ENCODE data around the gene RND1.
"Not testable (repeated sequence)": the region's sequence is repeated elsewhere in the genome, so short reads cannot be mapped to it uniquely, and the experiment has no call there.

Gene RND1

DNA sequence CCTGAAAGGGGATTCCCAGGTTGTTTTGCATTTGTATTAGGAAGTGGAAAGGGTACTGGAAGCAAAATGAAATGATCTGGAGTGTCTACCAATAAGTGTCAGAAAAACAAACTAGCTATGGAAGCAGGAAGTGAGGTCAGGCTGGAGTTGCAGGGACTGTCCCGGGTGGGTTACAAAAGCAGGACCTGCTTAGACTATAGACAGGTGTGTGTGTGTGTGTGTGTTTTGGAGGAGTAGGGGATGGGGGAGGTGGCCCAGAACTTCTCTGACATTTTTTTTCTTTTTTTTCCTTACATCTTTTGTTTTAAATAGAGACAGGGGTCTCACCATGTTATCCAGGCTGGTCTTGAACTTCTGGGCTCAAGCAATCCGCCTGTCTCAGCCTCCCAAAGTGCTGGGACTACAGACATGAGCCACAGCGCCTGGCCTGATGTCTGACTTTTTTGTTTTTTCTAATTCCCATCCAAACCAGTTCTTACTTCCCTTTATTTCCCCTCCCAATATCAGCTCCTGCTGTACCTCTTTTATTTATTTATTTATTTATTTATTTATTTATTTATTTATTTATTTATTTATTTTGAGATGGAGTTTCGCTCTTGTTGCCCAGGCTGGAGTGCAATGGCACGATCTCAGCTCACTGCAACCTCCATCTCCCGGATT, 512 bp upstream of the RND1 start:
- DNase-seq = no peak

GRCh38 chr12:48863291-48863690, 2.4 kb downstream of the RND1 start:
- no peak for DNase-seq

- no peak for DNase-seq
Measured at GRCh38 chr12:48862760-48863159, 2.9 kb downstream of the RND1 start.

GRCh38 chr12:48861111-48861510, 4.6 kb downstream of the RND1 start:
- DNase-seq = no peak

DNA sequence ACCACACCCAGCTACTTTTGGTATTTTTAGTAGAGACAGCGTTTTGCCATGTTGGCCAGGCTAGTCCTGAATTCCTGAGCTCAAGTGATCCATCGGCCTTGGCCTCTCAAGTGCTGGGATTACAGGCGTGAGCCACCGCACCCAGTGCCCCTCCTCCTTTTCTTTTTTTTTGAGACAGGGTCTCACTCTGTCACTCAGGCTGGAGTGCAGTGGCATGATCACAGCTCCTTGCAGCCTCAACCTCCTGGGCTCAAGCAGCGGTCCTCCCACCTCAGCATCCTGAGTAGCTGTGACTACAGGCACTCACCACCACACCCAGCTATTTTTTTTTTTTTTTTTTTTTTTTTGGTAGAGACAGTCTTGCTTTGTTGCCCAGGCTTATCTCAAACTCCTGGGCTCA, 5.4 kb downstream of the RND1 start:
- DNase-seq = not testable (repeated sequence)

GRCh38 chr12:48859607-48860006, 6.1 kb downstream of the RND1 start:
- no peak for DNase-seq

DNA sequence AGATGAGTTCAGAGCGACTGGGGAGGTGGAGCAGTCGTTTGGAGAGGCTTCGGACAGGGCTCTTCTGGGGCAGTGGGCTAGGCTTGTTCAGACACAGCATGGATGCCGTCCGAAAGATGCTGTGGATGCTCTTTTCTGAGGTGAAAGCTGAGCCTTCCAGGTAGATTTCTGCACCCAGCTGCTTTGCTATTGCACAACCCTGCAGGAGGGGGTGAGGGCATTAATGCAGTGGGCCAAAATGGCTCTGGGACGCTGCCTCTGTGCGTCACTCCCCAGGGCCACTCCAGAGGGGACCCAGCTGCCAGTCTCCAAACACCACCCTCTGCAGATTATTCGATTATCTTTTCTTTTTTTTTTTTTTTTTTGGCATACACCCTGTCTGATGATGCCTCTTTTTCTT, 7.6 kb downstream of the RND1 start:
- DNase-seq = no peak

- no peak for DNase-seq
Measured at GRCh38 chr12:48857278-48857994, 8.2 kb downstream of the RND1 start.

DNA sequence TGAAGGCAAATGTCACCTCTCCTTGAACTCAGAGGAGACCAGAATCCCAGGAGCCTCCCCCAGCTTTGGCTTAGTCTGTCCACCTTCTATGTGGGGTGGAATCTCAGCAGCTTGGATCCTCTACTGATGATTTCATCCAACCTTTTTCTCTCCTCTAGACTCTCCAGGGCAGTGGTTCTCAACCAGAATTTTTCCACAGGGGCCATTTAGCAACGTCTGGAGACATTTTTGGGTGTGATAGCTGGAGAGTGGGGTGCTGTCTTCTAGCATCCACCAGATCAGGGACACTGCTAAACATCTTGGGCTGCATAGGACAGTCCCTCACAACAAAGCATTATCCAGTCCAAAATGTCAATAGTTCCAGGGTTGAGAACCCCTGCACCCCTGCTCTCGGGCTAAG, 9.3 kb downstream of the RND1 start:
- no peak for DNase-seq

DNA sequence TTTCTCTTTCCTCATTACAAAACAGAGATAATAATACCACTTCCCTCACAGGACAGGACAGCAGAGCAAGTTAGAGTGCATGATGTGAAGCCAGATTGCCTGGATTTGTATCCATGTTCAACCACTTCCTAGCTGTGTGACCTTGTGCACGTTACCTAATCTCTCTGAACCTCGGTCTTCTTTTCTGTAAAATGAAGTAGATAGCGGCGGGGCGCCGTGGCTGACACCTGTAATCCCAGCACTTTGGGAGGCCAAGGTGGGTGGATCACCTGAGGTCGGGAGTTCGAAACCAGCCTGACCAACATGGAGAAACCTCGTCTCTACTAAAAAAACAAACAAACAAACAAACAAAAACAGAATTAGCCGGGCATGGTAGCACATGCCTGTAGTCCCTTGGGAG, 10.7 kb downstream of the RND1 start:
- DNase-seq = not testable (repeated sequence)

GRCh38 chr12:48854488-48854887, 11.2 kb downstream of the RND1 start:
- no peak for DNase-seq

DNA sequence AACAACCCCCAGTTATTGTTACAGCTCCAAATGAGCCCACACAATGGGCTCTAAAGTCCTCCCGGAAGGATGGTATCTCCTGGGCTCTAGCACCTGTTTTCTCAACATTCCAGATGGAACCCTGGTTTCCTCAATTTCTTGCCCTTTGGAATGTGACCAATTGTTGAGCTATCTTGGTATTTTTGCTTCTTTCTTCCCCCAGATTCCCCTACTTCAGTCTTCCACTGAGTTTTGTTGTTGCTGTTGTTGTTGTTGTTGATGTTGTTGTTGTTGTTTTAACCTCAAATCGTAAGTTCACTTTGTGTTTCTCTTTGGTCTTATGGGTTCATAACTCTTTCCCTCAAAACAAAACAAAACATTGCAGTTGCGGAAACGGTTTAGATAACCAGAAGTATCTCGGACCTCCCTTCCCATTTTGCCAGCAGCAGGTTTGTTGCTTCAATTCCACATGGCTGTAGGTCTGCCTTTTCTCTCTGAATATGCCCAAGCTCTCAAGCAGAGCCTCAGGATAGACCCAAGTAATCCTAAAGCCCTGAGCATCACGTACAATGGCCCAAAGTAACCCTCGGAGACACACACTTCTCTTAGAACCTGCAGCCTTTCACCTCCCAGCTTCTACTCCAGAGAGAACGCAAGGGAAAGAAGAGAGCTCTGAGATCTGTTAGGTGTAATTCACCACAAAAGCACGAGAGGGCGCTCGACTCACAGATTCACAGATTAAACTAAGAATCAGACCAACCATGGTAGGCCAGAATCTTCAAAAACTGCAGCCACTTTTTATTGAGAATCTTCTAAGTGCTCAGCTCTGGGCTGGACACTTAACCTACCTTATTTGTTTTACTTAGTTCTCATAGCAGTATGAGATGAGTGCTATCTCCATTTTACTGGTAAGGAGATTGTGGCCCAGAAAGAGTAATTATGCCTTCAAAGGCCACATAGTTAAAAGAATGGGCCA, 12.7 kb downstream of the RND1 start:
- peak; percentile 67 for DNase-seq

DNA sequence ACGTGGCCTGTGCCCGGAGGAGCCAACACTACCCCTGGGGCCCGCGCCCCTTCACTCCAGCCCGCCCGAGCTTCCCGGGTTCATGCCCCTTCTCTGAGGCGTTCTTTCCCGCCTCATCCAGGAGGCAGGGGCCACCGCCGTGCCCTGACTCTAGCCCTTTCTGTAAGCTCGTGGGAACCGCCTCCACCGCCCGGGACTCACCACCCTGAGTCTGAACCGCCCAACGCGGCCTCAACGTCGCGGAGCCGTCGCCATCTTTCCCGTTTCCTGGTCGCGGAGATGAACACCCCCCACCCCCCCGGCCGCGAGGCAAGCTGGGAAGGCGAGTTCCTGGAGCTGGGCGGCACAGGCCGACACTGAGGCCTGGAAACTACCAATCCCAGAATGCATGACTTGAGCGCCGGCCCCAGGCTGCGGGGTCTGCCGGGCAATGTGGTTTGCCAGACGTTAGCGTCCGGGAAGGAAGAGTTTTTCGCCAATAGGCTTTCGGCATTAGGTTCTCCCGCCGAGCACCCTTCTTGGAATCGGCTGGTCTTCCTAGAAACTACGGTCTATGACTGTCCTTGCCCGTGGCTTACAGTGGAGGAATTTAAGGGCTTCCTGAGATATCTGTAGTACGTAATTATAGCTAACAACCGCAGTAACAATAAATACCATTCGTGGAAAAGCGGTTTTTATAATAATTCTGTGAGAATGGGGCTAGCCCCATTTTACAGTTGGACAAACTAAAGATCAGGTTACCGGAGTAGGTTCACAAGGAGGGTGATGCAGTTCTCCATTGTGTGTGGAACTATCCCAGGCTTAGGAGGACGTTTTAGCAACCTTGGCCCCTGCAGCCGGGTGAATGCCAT, 13.6 kb downstream of the RND1 start, which contains the start of gene DDX23:
Gene DDX23 (minus strand): TSS at position 281 of the 851 bp plus-strand sequence. CDS start 6,381 bp downstream, outside the sequence.
- peak; percentile 96 for DNase-seq

DNA sequence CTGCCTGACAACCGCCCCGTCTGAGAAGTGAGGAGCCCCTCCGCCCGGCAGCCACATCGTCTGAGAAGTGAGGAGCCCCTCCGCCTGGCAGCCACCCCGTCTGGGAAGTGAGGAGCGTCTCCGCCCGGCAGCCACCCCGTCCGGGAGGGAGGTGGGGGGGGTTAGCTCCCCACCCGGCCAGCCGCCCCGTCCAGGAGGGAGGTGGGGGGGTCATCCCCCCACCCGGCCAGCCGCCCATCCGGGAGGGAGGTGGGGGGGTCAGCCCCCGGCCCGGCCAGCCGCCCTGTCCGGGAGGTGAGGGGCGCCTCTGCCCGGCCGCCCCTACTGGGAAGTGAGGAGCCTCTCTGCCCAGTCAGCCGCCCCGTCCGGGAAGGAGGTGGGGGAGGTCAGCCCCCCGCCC, 23.6 kb downstream of the RND1 start:
- DNase-seq = not testable (repeated sequence)

GRCh38 chr12:48838048-48838447, 27.6 kb downstream of the RND1 start:
- DNase-seq = no peak

- DNase-seq = no peak
Measured at GRCh38 chr12:48832321-48833060, 33.2 kb downstream of the RND1 start.

GRCh38 chr12:48831257-48831656, 34.4 kb downstream of the RND1 start:
- DNase-seq = no peak

- DNase-seq = no peak
Measured at GRCh38 chr12:48828841-48829575, 36.7 kb downstream of the RND1 start.

- no peak for DNase-seq
Measured at GRCh38 chr12:48828293-48828692, 37.4 kb downstream of the RND1 start.

GRCh38 chr12:48827513-48828096, 38.1 kb downstream of the RND1 start:
- DNase-seq = no peak

GRCh38 chr12:48827026-48827425, 38.6 kb downstream of the RND1 start:
- DNase-seq = no peak
